H1 (cell line): ENCODE data around the gene WASF3. TPM values are rescaled to one million over a fixed set of nuclear protein-coding genes. Genes with fewer than 3 reads are reported as not detected.

ENCODE experiments used
- CTCF ChIA-PET: fragments of 300-600 bp; sonication (Branson Sonifier 250); formaldehyde crosslinking; loops from one replicate; lab custom pipeline; 2021; ENCODE audit not compliant: partially characterized antibody; lab: Charles Lee
- POLR2A ChIA-PET: fragments of 300-600 bp; sonication (Branson Sonifier 250); formaldehyde crosslinking; loops from one replicate; lab custom pipeline; 2021; ENCODE audit warnings: inconsistent platforms; ENCODE audit not compliant: partially characterized antibody; lab: Charles Lee
- DNase-seq, 2 experiments: peaks; one replicate each; pipeline versions ENCODE4 v3.0.0 to v3.0.0-alpha.2; 2010 to 2022; ENCODE audit warnings: low spot score in 2 of 2, low read depth in 1 of 2, mixed read lengths in 1 of 2
- FAIRE-seq: peaks from 2 replicates; lab custom pipeline; 2011; peaks lifted over from hg19 to GRCh38; lab: Jason Lieb, UNC
- H2AFZ ChIP-seq: 2 replicates; pipeline ENCODE4 v1.8.1; 2012; ENCODE audit warnings: low read length, inconsistent platforms
- H2AK5ac ChIP-seq: 2 replicates; pipeline ENCODE4 v1.6.1; 2013; ENCODE audit warnings: low read depth, low read length
- H2BK120ac ChIP-seq: replicated peaks from 2 replicates; pipeline ENCODE3; 2013; ENCODE audit warnings: low read depth, low read length, inconsistent platforms
- H2BK12ac ChIP-seq: 2 replicates; pipeline ENCODE4 v1.6.1; 2013; ENCODE audit warnings: low read depth, low read length
- H2BK15ac ChIP-seq: 2 replicates; pipeline ENCODE4 v1.6.1; 2013; ENCODE audit warnings: low read length
- H2BK20ac ChIP-seq: 2 replicates; pipeline ENCODE4 v1.6.1; 2013; ENCODE audit warnings: low read length
- H2BK5ac ChIP-seq: 2 replicates; pipeline ENCODE4 v1.6.1; 2013; ENCODE audit warnings: low read depth, low read length
- H3K14ac ChIP-seq: 2 replicates; pipeline ENCODE4 v1.6.1; 2013; ENCODE audit warnings: inconsistent platforms; ENCODE audit not compliant: insufficient read length
- H3K18ac ChIP-seq: 2 replicates; pipeline ENCODE4 v1.6.1; 2013; ENCODE audit warnings: low read length; ENCODE audit errors: extremely low read depth
- H3K23ac ChIP-seq: 2 replicates; pipeline ENCODE4 v1.6.1; 2013; ENCODE audit warnings: inconsistent platforms; ENCODE audit not compliant: insufficient read length
- H3K23me2 ChIP-seq: 2 replicates; pipeline ENCODE4 v1.6.1; 2013; ENCODE audit warnings: low read depth, low read length
- H3K27ac ChIP-seq: 2 replicates; pipeline ENCODE4 v1.6.1; 2011; ENCODE audit warnings: low read depth, low read length, inconsistent platforms
- H3K27me3 ChIP-seq, 4 experiments: replicated peaks in 1 of 4; 1 replicate in 1 of 4; 2 replicates in 3 of 4; pipeline versions ENCODE4 v1.6.1 to v1.8.1; 2011 to 2013; ENCODE audit warnings: low read length in 3 of 4, mild to moderate bottlenecking in 3 of 4, inconsistent platforms in 2 of 4, mixed read lengths in 2 of 4, moderate library complexity in 1 of 4; ENCODE audit not compliant: control insufficient read depth in 3 of 4, insufficient read depth in 3 of 4; ENCODE audit errors: extremely low read depth in 1 of 4
- H3K36me3 ChIP-seq, 4 experiments: 2 replicates each; pipeline versions ENCODE4 v1.6.1 to v1.8.1; 2011 to 2013; ENCODE audit warnings: mild to moderate bottlenecking in 4 of 4, low read length in 3 of 4, moderate library complexity in 2 of 4, control low read depth in 1 of 4, inconsistent platforms in 1 of 4; ENCODE audit not compliant: insufficient read depth in 4 of 4, control insufficient read depth in 2 of 4
- H3K4ac ChIP-seq: replicated peaks from 2 replicates; pipeline ENCODE3; 2013; ENCODE audit warnings: low read length, low read depth, mixed read lengths, inconsistent platforms; ENCODE audit not compliant: insufficient read length
- H3K4me1 ChIP-seq, 4 experiments: replicated peaks in 1 of 4; 1 replicate in 1 of 4; 2 replicates in 3 of 4; pipeline versions ENCODE4 v1.6.1 to v1.8.1; 2011 to 2013; ENCODE audit warnings: low read length in 3 of 4, inconsistent platforms in 2 of 4, mixed read lengths in 1 of 4; ENCODE audit not compliant: insufficient read depth in 4 of 4, control insufficient read depth in 3 of 4
- H3K4me2 ChIP-seq, 2 experiments: 2 replicates each; pipeline versions ENCODE4 v1.6.1 to v1.8.1; 2011 to 2013; ENCODE audit warnings: low read depth in 2 of 2, low read length in 2 of 2, control low read depth in 1 of 2, inconsistent platforms in 1 of 2, mild to moderate bottlenecking in 1 of 2; ENCODE audit not compliant: insufficient read depth in 1 of 2
- H3K4me3 ChIP-seq, 4 experiments: fragments of 200-600, 300-600 bp in 1 of 4; sonication (generic), shearing (Covaris generic), sonication (Bioruptor Twin) in 1 of 4; 2 replicates each; pipeline versions ENCODE4 v1.5.1 to v1.8.1; 2011 to 2016; ENCODE audit warnings: low read length in 4 of 4, low read depth in 3 of 4, control low read depth in 2 of 4, inconsistent platforms in 2 of 4, mild to moderate bottlenecking in 2 of 4, mixed read lengths in 1 of 4, moderate library complexity in 1 of 4; ENCODE audit not compliant: insufficient read depth in 2 of 4; ENCODE audit errors: extremely low read depth in 1 of 4
- H3K56ac ChIP-seq: replicated peaks from 2 replicates; pipeline ENCODE3; 2013; ENCODE audit warnings: low read depth, mild to moderate bottlenecking, mixed read lengths, low read length, inconsistent platforms; ENCODE audit not compliant: insufficient read length
- H3K79me1 ChIP-seq: 2 replicates; pipeline ENCODE4 v1.6.1; 2013; ENCODE audit warnings: low read depth, low read length, control low read depth
- H3K79me2 ChIP-seq, 2 experiments: 2 replicates each; pipeline versions ENCODE4 v1.6.1 to v1.8.1; 2012 to 2013; ENCODE audit warnings: low read length in 2 of 2, mild to moderate bottlenecking in 2 of 2, inconsistent platforms in 1 of 2; ENCODE audit not compliant: insufficient read depth in 2 of 2, control insufficient read depth in 1 of 2
- H3K9ac ChIP-seq, 4 experiments: replicated peaks in 1 of 4; 1 replicate in 1 of 4; 2 replicates in 3 of 4; pipeline versions ENCODE4 v1.6.1 to v1.8.1; 2011 to 2013; ENCODE audit warnings: low read depth in 3 of 4, low read length in 3 of 4, control low read depth in 2 of 4, mild to moderate bottlenecking in 2 of 4, moderate library complexity in 2 of 4, inconsistent platforms in 1 of 4; ENCODE audit errors: extremely low read depth in 1 of 4
- H3K9me3 ChIP-seq, 2 experiments: 2 replicates each; pipeline versions ENCODE4 v1.6.1 to v1.8.1; 2012 to 2013; ENCODE audit warnings: mild to moderate bottlenecking in 2 of 2, moderate library complexity in 2 of 2, control low read depth in 1 of 2, inconsistent platforms in 1 of 2, low read depth in 1 of 2, low read length in 1 of 2, mixed read lengths in 1 of 2; ENCODE audit not compliant: insufficient read depth in 2 of 2
- H4K20me1 ChIP-seq, 2 experiments: replicated peaks in 1 of 2; 2 replicates each; pipeline versions ENCODE3 to v1.8.1; 2011 to 2013; ENCODE audit warnings: inconsistent platforms in 2 of 2, low read length in 2 of 2, mild to moderate bottlenecking in 1 of 2; ENCODE audit not compliant: insufficient read depth in 2 of 2, control insufficient read depth in 1 of 2
- H4K5ac ChIP-seq: 2 replicates; pipeline ENCODE4 v1.6.1; 2013; ENCODE audit warnings: low read length, low read depth, mixed read lengths, inconsistent platforms; ENCODE audit not compliant: insufficient read length
- H4K8ac ChIP-seq: 2 replicates; pipeline ENCODE4 v1.8.0; 2013; ENCODE audit warnings: mild to moderate bottlenecking, moderate library complexity, low read length, inconsistent platforms; ENCODE audit not compliant: insufficient read depth; ENCODE audit errors: extremely low read depth
- H4K91ac ChIP-seq: replicated peaks from 2 replicates; pipeline ENCODE3; 2013; ENCODE audit warnings: low read length, mixed read lengths, inconsistent platforms; ENCODE audit not compliant: insufficient read length
- ATF3 ChIP-seq: IDR thresholded peaks from 2 replicates; pipeline ENCODE4 v1.6.1; 2011; ENCODE audit warnings: low read depth, mild to moderate bottlenecking, low read length; ENCODE audit not compliant: insufficient read depth
- BCL11A ChIP-seq, 2 experiments: IDR thresholded peaks; one replicate each; pipeline ENCODE4 v1.6.1; 2011; ENCODE audit warnings: low read depth in 2 of 2, low read length in 2 of 2, mild to moderate bottlenecking in 2 of 2
- CHD2 ChIP-seq: IDR thresholded peaks from 2 replicates; pipeline ENCODE4 v1.6.1; 2012; ENCODE audit warnings: low read length, improper control_type of control experiment
- CTCF ChIP-seq, 3 experiments: IDR thresholded peaks; 1 replicate in 2 of 3; 2 replicates in 1 of 3; pipeline versions ENCODE4 v1.5.1 to v1.6.1; 2011; ENCODE audit warnings: low read length in 3 of 3, mild to moderate bottlenecking in 3 of 3, inconsistent platforms in 2 of 3, low read depth in 1 of 3, moderate library complexity in 1 of 3; ENCODE audit not compliant: insufficient read depth in 1 of 3; ENCODE audit errors: control extremely low read depth in 1 of 3
- EZH2 ChIP-seq: fragments of 200-600 bp; sonication (generic); IDR thresholded peaks from 2 replicates; pipeline ENCODE4 v1.7.1; 2012; ENCODE audit warnings: low read depth, mild to moderate bottlenecking, moderate library complexity, low read length, inconsistent platforms; ENCODE audit not compliant: severe bottlenecking
- FOSL1 ChIP-seq: IDR thresholded peaks from 2 replicates; pipeline ENCODE4 v1.6.1; 2011; ENCODE audit warnings: mild to moderate bottlenecking, low read depth, low read length, moderate library complexity; ENCODE audit not compliant: insufficient read depth
- HDAC2 ChIP-seq, 2 experiments: fragments of 300-600 bp in 1 of 2; sonication (generic) in 1 of 2; IDR thresholded peaks; 2 replicates each; pipeline ENCODE4 v1.6.1; 2011 to 2012; ENCODE audit warnings: low read depth in 2 of 2, low read length in 2 of 2, mild to moderate bottlenecking in 2 of 2, moderate library complexity in 2 of 2, borderline replicate concordance in 1 of 2, inconsistent platforms in 1 of 2
- PHF8 ChIP-seq: fragments of 200-600 bp; sonication (generic); conservative IDR thresholded peaks from 2 replicates; pipeline ENCODE4 v1.7.1; 2012; ENCODE audit warnings: low read depth, mild to moderate bottlenecking, inconsistent platforms, low read length, moderate library complexity
- SIN3A ChIP-seq, 2 experiments: IDR thresholded peaks in 1 of 2; conservative IDR thresholded peaks in 1 of 2; 2 replicates each; pipeline ENCODE4 v1.6.1; 2011 to 2012; ENCODE audit warnings: low read length in 2 of 2, improper control_type of control experiment in 1 of 2, low read depth in 1 of 2, mild to moderate bottlenecking in 1 of 2
- WGBS, 2 experiments: shearing (Covaris generic) in 1 of 2; methylation state at CpG; one replicate each; pipeline versions ENCODE4 v1.1.6 to v1.1.7; 2013 to 2015; ENCODE audit warnings: low lambda C conversion rate in 2 of 2, mixed read lengths in 2 of 2, inconsistent platforms in 1 of 2, low coverage in 1 of 2, missing lambda C conversion rate in 1 of 2; ENCODE audit not compliant: insufficient replicate concordance in 2 of 2, insufficient coverage in 1 of 2, insufficient read length in 1 of 2; ENCODE audit errors: extremely low coverage in 1 of 2, missing lambda C conversion rate in 1 of 2; 5-methylcytosine and 5-hydroxymethylcytosine counted together
- polyA plus RNA-seq, 7 experiments: library from polyadenylated mRNA; depleted of rRNA in 3 of 7; stranded (reverse) in 5 of 7; unstranded in 2 of 7; fragments of >200 nt in 5 of 7; fragments of 200-250 nt in 2 of 7; gene quantifications; 1 replicate in 5 of 7; 2 replicates in 1 of 7; 4 replicates in 1 of 7; pipeline versions ENCODE4 v1.2.1 to v1.2.3, GENCODE V29; 2011 to 2013; ENCODE audit warnings: missing spikeins in 2 of 7, mixed read lengths in 2 of 7
- total RNA-seq: library from RNA; stranded (reverse); fragmentation: NEBNext Ultra II Directional; extraction: Animal tissue kit (Norgen Biotek cat#: 25700); gene quantifications from 2 replicates; pipeline ENCODE4 v1.2.1, GENCODE V29; 2021

Gene WASF3
- total and polyA plus RNA-seq, 2 of the 8 experiments (the other 6 are each of a cell fraction or from before 2014, with no cell fraction given) = 18.7 to 39.8 TPM

- H3K9ac ChIP-seq = no peak overlapping the region
- H3K23ac ChIP-seq = no peak overlapping the region
- no peaks in the 10 kb centered on the region for H3K79me2 ChIP-seq
- 84% methylated on average over 6 of the region's 6 CpGs; no CpG with 5 or more reads in 1 of the 2 experiments for WGBS, 2 experiments
- H2BK15ac ChIP-seq = no peak overlapping the region
- no peak overlapping the region for H4K5ac ChIP-seq
- no peak overlapping the region for H3K4ac ChIP-seq
- H3K4me2 ChIP-seq = no peak overlapping the region
- no peak overlapping the region for H3K18ac ChIP-seq
- no peak overlapping the region for H4K91ac ChIP-seq
- no peak for DNase-seq
- no peak overlapping the region for H2AK5ac ChIP-seq
- no peak overlapping the region for H3K27ac ChIP-seq
- H2BK120ac ChIP-seq = no peak overlapping the region
- H3K79me1 ChIP-seq = no peaks in the 10 kb centered on the region; the same call in 1 of the 2 replicates
- H3K23me2 ChIP-seq = no peaks in the 10 kb centered on the region
- H4K20me1 ChIP-seq = no peaks in the 10 kb centered on the region
- H2AFZ ChIP-seq = no peak overlapping the region
- no peak for FAIRE-seq
- no peak overlapping the region for H2BK12ac ChIP-seq
- POLR2A ChIA-PET = no interaction called here
- H2BK5ac ChIP-seq = no peak overlapping the region
- H3K56ac ChIP-seq = no peak overlapping the region
- no peaks in the 10 kb centered on the region for H3K27me3 ChIP-seq
- H3K4me1 ChIP-seq = peaks cover 0 to 11% (median 6%) of the 10 kb centered on the region in 4 experiments; a peak in 4 of 7 replicates
- no peak overlapping the region for H3K4me3 ChIP-seq
- H2BK20ac ChIP-seq = no peak overlapping the region
- H4K8ac ChIP-seq = no peak overlapping the region
- CTCF ChIA-PET = interaction anchor here (1.1 kb wide), 1 partner anchor 10 kb away, joined by 3 read pairs; no protein-coding TSS in a partner anchor
- no peak overlapping the region for H3K14ac ChIP-seq
- no peaks in the 10 kb centered on the region for H3K36me3 ChIP-seq
- peaks cover 10 to 19% of the 10 kb centered on the region in 2 experiments; a peak in 3 of 4 replicates for H3K9me3 ChIP-seq
- TF ChIP-seq BCL11A (IDR thresholded peaks at IDR 0.05; ENCODE audit: low read depth in 2 of 2, low read length in 2 of 2) = no peak
- TF ChIP-seq ATF3 = no peak
- TF ChIP-seq CHD2 = no peak
- TF ChIP-seq SIN3A (conservative IDR thresholded peaks at IDR 0.05 in 1 of 2, IDR thresholded peaks at IDR 0.05 in 1 of 2; ENCODE audit: low read depth in 1 of 2, low read length in 2 of 2) = no peak
- TF ChIP-seq PHF8 = no peak
- TF ChIP-seq HDAC2 (IDR thresholded peaks at IDR 0.05; ENCODE audit: borderline replicate concordance in 1 of 2, low read depth in 2 of 2, low read length in 2 of 2) = no peak
- no peak for TF ChIP-seq EZH2
- TF ChIP-seq FOSL1 = no peak
- no peak for TF ChIP-seq CTCF (IDR thresholded peaks at IDR 0.05; ENCODE audit: control extremely low read depth in 1 of 3, insufficient read depth in 1 of 3, low read depth in 1 of 3, low read length in 3 of 3)
Observed at GRCh38 chr13:26513931-26514330, 43.6 kb upstream of the WASF3 start.
